Stimulated activated naive B cell treated with anti-CD40 and anti-IgM and Interleukin-4, amounts not matched to agents 10 μg/mL and 1 μg/mL and 100 μg/mL, for 72 hours (primary cell): ENCODE results near the gene URI1.
A peak's percentile ranks its signal among the peaks of the same experiment; 100 is the strongest.
"Not testable (repeated sequence)": the region's sequence is repeated elsewhere in the genome, so short reads cannot be mapped to it uniquely, and the experiment has no call there.

Experiments
- ATAC-seq, 2 donors: fragments of 150-1000 bp; cut with Tn5 transposase; replicated peaks; 2 replicates each; pipeline ENCODE4 v1.10.0; 2021; ENCODE audit warnings: moderate library complexity in 1 of 2
- DNase-seq: peaks from one replicate; pipeline ENCODE4 v3.0.0; 2021
- H3K27ac Mint-ChIP-seq: one replicate; pipeline ENCODE4 v1.8.0; 2022; ENCODE audit warnings: mild to moderate bottlenecking, mixed read lengths
- H3K27me3 Mint-ChIP-seq, 2 donors: one replicate each; pipeline ENCODE4 v1.8.0; 2022; ENCODE audit warnings: mixed read lengths in 2 of 2
- H3K36me3 Mint-ChIP-seq, 2 donors: one replicate each; pipeline ENCODE4 v1.8.0; 2022; ENCODE audit warnings: mixed read lengths in 2 of 2, mild to moderate bottlenecking in 1 of 2
- H3K4me1 Mint-ChIP-seq, 2 donors: one replicate each; pipeline ENCODE4 v1.8.0; 2022; ENCODE audit warnings: mixed read lengths in 2 of 2, mild to moderate bottlenecking in 1 of 2
- H3K4me3 Mint-ChIP-seq, 2 donors: one replicate each; pipeline ENCODE4 v1.8.0; 2022; ENCODE audit warnings: mild to moderate bottlenecking in 2 of 2, mixed read lengths in 2 of 2, moderate library complexity in 1 of 2
- H3K9me3 Mint-ChIP-seq, 2 donors: one replicate each; pipeline ENCODE4 v1.8.0; 2022; ENCODE audit warnings: mixed read lengths in 2 of 2, mild to moderate bottlenecking in 1 of 2

Gene URI1

DNA sequence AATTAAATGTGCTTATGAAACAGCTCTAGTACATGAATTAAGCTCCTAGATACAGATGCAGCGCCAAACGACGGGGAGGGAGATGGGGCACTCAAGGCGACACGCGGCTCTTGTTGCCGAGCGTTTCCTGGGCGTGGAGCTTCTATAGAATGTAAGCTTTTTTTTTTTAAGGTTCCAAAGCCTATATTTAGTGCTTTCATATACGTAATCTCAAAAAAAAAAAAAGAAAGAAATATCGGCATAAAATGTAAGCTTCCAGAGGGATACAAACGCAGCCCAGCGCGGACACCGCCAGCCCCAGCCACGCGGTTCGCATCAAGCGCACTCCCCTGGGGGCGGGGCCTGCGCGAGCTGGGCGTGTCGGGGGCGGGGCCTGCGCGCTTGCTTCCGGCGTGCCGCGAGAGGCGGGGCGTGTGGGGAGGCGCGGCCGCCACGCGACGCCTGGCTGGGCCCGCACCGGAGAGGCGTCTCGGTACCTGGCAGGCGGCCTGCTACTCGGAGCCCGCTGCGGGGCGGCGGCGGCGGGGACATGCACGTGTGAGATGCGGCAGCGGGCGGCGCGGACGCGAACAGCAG lies at the start of gene URI1:
Gene URI1 (plus strand): TSS at position 412 of the 576 bp plus-strand sequence. CDS start 309 bp downstream, outside the sequence.
- H3K27ac Mint-ChIP-seq: peak within 1 kb of the TSS; percentile 97
- peaks cover 9 to 16% of the 10 kb centered on the region in 2 donors for H3K27me3 Mint-ChIP-seq
- peaks cover 24 to 34% of the 10 kb centered on the region in 2 donors for H3K4me1 Mint-ChIP-seq
- peak within 1 kb of the TSS; percentile 99 to 100 for H3K4me3 Mint-ChIP-seq
- peak; percentile 91 to 94 for ATAC-seq
- peaks cover 8 to 17% of the 10 kb centered on the region in 2 donors for H3K36me3 Mint-ChIP-seq
- DNase-seq: peak; percentile 85
- H3K9me3 Mint-ChIP-seq: peaks cover 3 to 5% of the 10 kb centered on the region in 2 donors

DNA sequence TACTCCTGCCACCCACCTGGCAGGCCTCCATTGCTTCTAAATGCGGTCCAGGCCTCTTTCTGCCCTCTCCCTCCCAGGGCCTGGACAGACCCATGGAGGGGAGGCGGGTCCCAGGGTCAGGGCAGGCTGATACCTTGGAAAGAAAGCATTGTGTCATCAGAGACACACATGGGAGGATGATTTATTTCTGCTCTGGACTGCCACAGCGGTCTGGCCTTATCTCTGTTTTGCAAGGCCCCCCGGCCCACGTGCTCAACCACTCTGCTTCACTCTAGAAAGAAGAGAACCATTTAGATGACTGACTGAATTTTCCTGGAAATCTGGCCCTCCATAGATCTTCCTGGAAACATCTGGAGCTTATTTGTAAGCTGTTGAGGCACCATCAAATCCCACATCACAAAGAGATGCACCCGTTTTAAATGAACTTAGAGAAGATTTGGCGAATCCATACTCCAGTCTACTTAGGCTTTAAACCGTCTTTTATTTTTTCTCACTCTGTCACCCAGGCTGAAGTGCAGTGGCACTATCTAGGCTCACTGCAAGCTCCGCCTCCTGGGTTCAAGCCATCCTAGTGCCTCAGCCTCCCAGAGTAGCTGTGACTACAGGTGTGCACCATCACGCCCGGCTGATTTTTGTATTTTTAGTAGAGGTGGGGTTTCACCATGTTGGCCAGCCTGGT lies 48.3 kb upstream of the URI1 start:
- Mint-ChIP-seq H3K27ac (peak overlapping the region; percentile 20), H3K36me3 (no peaks in the 10 kb centered on the region), H3K4me1 (no peaks in the 10 kb centered on the region), H3K27me3 (peaks cover 0 to 13% of the 10 kb centered on the region in 2 donors), H3K9me3 (peaks cover 5 to 9% of the 10 kb centered on the region in 2 donors), H3K4me3 (no peak overlapping the region)
- DNase-seq: no peak
- no peak for ATAC-seq

DNA sequence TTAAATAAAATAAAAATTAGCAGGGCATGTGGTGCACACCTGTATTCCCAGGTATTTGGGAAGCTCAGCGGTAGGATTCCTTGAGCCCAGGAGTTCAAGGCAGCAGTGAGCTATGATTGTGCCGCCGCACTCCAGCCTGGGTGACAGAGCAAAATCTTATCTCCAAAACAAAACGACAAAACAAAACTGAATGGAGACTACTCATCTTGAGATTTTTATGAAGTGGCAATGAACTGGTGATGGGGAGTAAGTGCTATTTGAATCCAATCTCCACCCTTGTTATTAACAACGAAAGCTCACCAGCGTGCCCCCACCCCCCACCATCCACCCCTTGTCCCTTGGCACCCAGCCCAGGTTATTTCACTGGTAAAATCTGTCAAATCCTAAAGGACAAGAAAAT lies 45.2 kb upstream of the URI1 start:
- Mint-ChIP-seq H3K27me3 (peaks cover 0 to 4% of the 10 kb centered on the region in 2 donors), H3K36me3 (no peaks in the 10 kb centered on the region), H3K4me1 (no peaks in the 10 kb centered on the region), H3K4me3 (no peak overlapping the region), H3K9me3 (no peaks in the 10 kb centered on the region), H3K27ac (no peak overlapping the region)
- no peak for DNase-seq
- ATAC-seq: no peak

DNA sequence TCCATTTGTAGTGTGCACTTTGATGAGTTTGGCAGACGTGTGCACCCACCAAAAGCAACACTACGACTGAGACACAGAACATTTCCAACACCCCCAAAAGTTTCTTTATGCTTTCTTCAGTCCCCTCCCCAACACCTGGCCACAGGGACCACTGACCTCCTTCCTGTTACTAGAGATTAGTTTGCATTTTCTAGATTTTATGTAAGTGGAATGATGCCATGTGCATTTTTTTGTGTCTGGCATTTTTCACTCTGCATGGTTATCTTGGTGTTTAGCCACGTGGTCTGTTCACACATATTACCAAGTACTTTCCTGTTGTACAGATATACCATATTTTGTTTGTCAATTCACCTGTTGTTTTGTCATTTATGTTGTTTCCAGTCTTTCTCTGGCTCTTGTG lies 44.6 kb upstream of the URI1 start:
- ATAC-seq (no peak), DNase-seq (no peak)
- H3K36me3 Mint-ChIP-seq: no peaks in the 10 kb centered on the region
- no peaks in the 10 kb centered on the region for H3K4me1 Mint-ChIP-seq
- H3K4me3 Mint-ChIP-seq: no peak overlapping the region
- H3K27me3 Mint-ChIP-seq: peaks cover 0 to 4% of the 10 kb centered on the region in 2 donors
- no peaks in the 10 kb centered on the region for H3K9me3 Mint-ChIP-seq
- no peak overlapping the region for H3K27ac Mint-ChIP-seq

- H3K9me3 Mint-ChIP-seq: peaks cover 2 to 3% of the 10 kb centered on the region in 2 donors
- H3K4me1 Mint-ChIP-seq: no peaks in the 10 kb centered on the region
- no peak for ATAC-seq
Observed at GRCh38 chr19:29904017-29904416, 38.0 kb upstream of the URI1 start.

GRCh38 chr19:29908963-29909944 lies 32.8 kb upstream of the URI1 start:
- ATAC-seq (no peak), DNase-seq (no peak)
- Mint-ChIP-seq H3K9me3 (no peaks in the 10 kb centered on the region), H3K36me3 (no peaks in the 10 kb centered on the region), H3K4me1 (no peaks in the 10 kb centered on the region), H3K27ac (no peak overlapping the region), H3K27me3 (peaks cover 8 to 18% of the 10 kb centered on the region in 2 donors), H3K4me3 (no peak overlapping the region)

More at GRCh38 chr19:29904017-29904416, 38.0 kb upstream of the URI1 start:
- Mint-ChIP-seq H3K4me3 (no peak overlapping the region), H3K36me3 (no peaks in the 10 kb centered on the region), H3K27me3 (peaks cover 4 to 6% of the 10 kb centered on the region in 2 donors), H3K27ac (no peak overlapping the region)
- DNase-seq: no peak

- peaks cover 0 to 1% of the 10 kb centered on the region in 2 donors for H3K9me3 Mint-ChIP-seq
- peaks cover 31 to 38% of the 10 kb centered on the region in 2 donors for H3K27me3 Mint-ChIP-seq
- DNase-seq: no peak
- no peak overlapping the region for H3K27ac Mint-ChIP-seq
- H3K4me3 Mint-ChIP-seq: no peak overlapping the region
- no peak for ATAC-seq
- H3K4me1 Mint-ChIP-seq: no peaks in the 10 kb centered on the region
- no peaks in the 10 kb centered on the region for H3K36me3 Mint-ChIP-seq
Observed at GRCh38 chr19:29914933-29915332, 27.1 kb upstream of the URI1 start.

GRCh38 chr19:29915832-29916231 lies 26.2 kb upstream of the URI1 start:
- H3K27ac Mint-ChIP-seq, DNase-seq, H3K4me3 Mint-ChIP-seq, H3K4me1 Mint-ChIP-seq, H3K9me3 Mint-ChIP-seq, H3K36me3 Mint-ChIP-seq, ATAC-seq: not testable (repeated sequence)
- peaks cover 28 to 34% of the 10 kb centered on the region in 2 donors for H3K27me3 Mint-ChIP-seq

- H3K9me3 Mint-ChIP-seq: peaks cover 0 to 1% of the 10 kb centered on the region in 2 donors
- ATAC-seq: no peak
- no peak for DNase-seq
- H3K27me3 Mint-ChIP-seq: peaks cover 30 to 31% of the 10 kb centered on the region in 2 donors
- no peaks in the 10 kb centered on the region for H3K36me3 Mint-ChIP-seq
- no peaks in the 10 kb centered on the region for H3K4me1 Mint-ChIP-seq
- no peak overlapping the region for H3K27ac Mint-ChIP-seq
- no peak overlapping the region for H3K4me3 Mint-ChIP-seq
Observed at GRCh38 chr19:29917911-29918310, 24.1 kb upstream of the URI1 start.

DNA sequence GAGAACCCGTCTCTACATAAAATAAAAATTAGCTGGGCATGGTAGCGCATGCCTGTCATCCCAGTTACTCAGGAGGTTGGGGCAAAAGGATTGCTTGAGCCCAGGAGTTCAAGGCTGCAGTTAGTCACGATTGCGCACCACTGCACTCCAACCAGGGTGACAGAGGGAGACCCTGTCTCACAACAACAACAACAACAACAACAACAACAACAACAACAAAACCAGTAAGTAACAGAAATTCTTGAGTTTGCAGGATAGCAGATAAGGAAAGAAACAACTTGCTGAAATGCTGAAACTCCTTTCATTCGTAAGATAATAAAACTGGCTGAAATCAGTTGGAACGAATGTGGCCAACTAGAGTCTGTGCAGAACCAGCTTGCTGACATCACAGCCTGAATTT lies 23.1 kb upstream of the URI1 start:
- H3K36me3 Mint-ChIP-seq: no peaks in the 10 kb centered on the region
- ATAC-seq (no peak), DNase-seq (no peak)
- peaks cover 28 to 31% of the 10 kb centered on the region in 2 donors for H3K27me3 Mint-ChIP-seq
- no peak overlapping the region for H3K27ac Mint-ChIP-seq
- peaks cover 0 to 1% of the 10 kb centered on the region in 2 donors for H3K9me3 Mint-ChIP-seq
- no peak overlapping the region for H3K4me3 Mint-ChIP-seq
- no peaks in the 10 kb centered on the region for H3K4me1 Mint-ChIP-seq

DNA sequence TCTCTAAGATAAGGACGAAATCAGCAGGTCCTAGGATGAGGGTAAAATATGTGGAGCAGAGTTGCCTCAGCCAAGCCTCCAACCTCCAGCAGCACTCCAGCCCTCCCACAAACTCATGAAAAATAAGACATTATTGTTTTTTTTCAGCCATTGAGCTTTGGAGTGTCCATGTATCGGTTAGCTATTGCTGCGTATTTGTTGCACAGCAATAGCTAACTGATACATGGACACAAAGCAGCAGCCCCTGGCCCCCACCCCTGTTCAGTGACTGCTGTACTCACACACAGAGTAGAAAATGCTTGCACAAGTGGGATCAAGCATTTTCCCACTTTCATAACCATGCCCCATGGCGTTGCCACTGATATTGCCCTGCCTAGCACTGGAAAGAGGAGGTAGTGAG lies 19.1 kb upstream of the URI1 start:
- H3K4me3 Mint-ChIP-seq: no peak overlapping the region
- no peak for DNase-seq

DNA sequence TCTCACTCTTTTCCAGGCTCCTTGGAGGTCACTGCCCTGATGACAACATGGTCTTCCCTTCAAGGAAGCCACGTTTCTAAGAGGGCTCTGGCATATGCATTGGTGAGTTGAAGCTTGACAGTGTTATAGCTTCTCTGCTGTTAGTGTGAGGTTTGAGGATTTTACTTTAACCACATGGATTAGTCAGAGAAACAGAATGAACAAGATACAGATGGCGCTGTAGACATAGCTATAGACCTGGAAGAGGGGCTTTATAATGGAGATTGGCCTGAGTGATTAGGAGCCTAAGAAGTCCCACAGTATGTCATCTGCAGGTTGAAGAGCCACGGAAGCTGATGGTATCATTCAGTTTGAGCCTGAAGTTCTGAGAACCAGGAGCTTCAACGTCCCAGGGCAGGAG lies 18.4 kb upstream of the URI1 start:
- Mint-ChIP-seq H3K27ac (no peak overlapping the region), H3K4me1 (peaks cover 0 to 1% of the 10 kb centered on the region in 2 donors), H3K36me3 (no peaks in the 10 kb centered on the region), H3K4me3 (no peak overlapping the region), H3K27me3 (peaks cover 20 to 24% of the 10 kb centered on the region in 2 donors), H3K9me3 (no peaks in the 10 kb centered on the region)
- ATAC-seq (no peak), DNase-seq (no peak)

More for the DNA sequence above, 19.1 kb upstream of the URI1 start:
- Mint-ChIP-seq H3K27ac (no peak overlapping the region), H3K36me3 (no peaks in the 10 kb centered on the region), H3K4me1 (no peaks in the 10 kb centered on the region), H3K27me3 (peaks cover 25 to 26% of the 10 kb centered on the region in 2 donors), H3K9me3 (no peaks in the 10 kb centered on the region)
- ATAC-seq: no peak

DNA sequence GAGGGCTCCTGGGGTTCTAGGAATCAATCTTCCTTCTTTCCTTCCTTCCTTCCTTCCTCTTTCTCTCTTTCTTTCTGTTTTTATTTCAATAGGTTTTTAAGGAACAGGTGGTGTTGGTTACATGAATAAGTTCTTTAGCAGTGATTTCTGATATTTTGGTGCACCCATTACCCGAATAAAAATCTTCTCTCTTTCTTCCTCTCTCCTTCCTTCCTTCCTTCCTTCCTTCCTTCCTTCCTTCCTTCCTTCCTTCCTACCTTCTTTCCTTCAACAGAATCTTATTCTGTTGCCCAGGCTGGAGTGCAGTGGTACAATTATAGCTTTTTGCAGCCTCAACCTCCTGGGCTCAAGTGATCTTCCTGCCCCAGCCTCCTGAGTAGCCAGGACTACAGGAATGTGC lies 16.0 kb upstream of the URI1 start:
- Mint-ChIP-seq H3K4me3 (no peak overlapping the region), H3K27me3 (peaks cover 10 to 16% of the 10 kb centered on the region in 2 donors), H3K27ac (no peak overlapping the region), H3K4me1 (peaks cover 0 to 1% of the 10 kb centered on the region in 2 donors), H3K36me3 (no peaks in the 10 kb centered on the region), H3K9me3 (no peaks in the 10 kb centered on the region)
- no peak for DNase-seq
- ATAC-seq: no peak

DNA sequence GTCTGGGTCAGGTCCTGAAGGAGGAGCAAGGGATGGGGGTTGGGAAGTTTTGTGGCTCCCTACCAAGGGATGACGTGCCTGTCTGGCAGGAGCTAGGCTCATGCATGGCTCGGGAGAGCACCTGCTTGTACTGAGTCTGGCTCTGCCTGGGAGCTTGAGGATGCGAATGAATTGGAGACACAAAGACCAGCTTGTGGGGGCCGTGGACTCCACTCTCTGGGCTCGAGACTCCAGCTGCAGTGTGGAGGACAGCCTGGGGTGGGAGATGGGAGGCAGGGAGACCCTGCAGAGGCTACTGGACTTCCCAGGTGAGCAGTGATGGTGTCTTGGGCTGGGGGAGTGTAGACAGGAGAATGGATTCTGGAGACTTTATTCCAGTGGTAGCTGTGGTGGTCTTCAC lies 15.2 kb upstream of the URI1 start:
- no peaks in the 10 kb centered on the region for H3K9me3 Mint-ChIP-seq
- H3K4me1 Mint-ChIP-seq: peaks cover 0 to 1% of the 10 kb centered on the region in 2 donors
- no peaks in the 10 kb centered on the region for H3K36me3 Mint-ChIP-seq
- DNase-seq (no peak), ATAC-seq (no peak)
- peaks cover 6 to 20% of the 10 kb centered on the region in 2 donors for H3K27me3 Mint-ChIP-seq
- H3K4me3 Mint-ChIP-seq: no peak overlapping the region
- H3K27ac Mint-ChIP-seq: no peak overlapping the region
